HG02970 (cell line): ENCODE data around the gene ITPKB.
"Not testable (repeated sequence)": the region's sequence is repeated elsewhere in the genome, so short reads cannot be mapped to it uniquely, and the experiment has no call there.

Experiments used
- ATAC-seq: cut with Tn5 transposase; IDR thresholded peaks from one replicate; pipeline ENCODE4 v1.9.1; 2021; ENCODE audit warnings: mild to moderate bottlenecking, moderate library complexity, moderate number of reproducible peaks; ENCODE audit not compliant: unreplicated experiment, low FRiP score

The ITPKB gene

GRCh38 chr1:226608699-226609505 is 130.2 kb downstream of the ITPKB start:
- no peak for ATAC-seq

GRCh38 chr1:226607821-226608220 is 131.3 kb downstream of the ITPKB start:
- no peak for ATAC-seq

- ATAC-seq: no peak
Measured at GRCh38 chr1:226607268-226607660, 131.8 kb downstream of the ITPKB start.

- ATAC-seq: no peak
Measured at GRCh38 chr1:226606311-226607267, 132.5 kb downstream of the ITPKB start.

GRCh38 chr1:226605318-226605950 is 133.6 kb downstream of the ITPKB start:
- ATAC-seq: no peak

GRCh38 chr1:226604560-226605317 is 134.3 kb downstream of the ITPKB start:
- no peak for ATAC-seq

- ATAC-seq: no peak
Measured at GRCh38 chr1:226603858-226604559, 135.1 kb downstream of the ITPKB start.

GRCh38 chr1:226603022-226603857 is 135.8 kb downstream of the ITPKB start:
- no peak for ATAC-seq

- ATAC-seq: no peak
Measured at GRCh38 chr1:226602186-226603021, 136.7 kb downstream of the ITPKB start.

- no peak for ATAC-seq
Measured at GRCh38 chr1:226601456-226601855, 137.6 kb downstream of the ITPKB start.

GRCh38 chr1:226600254-226600653 is 138.8 kb downstream of the ITPKB start:
- ATAC-seq: no peak

- no peak for ATAC-seq
Measured at GRCh38 chr1:226599636-226600238, 139.3 kb downstream of the ITPKB start.

GRCh38 chr1:226598955-226599354 is 140.1 kb downstream of the ITPKB start:
- not testable (repeated sequence) for ATAC-seq

GRCh38 chr1:226598455-226598849 is 140.6 kb downstream of the ITPKB start:
- ATAC-seq: no peak

GRCh38 chr1:226597616-226598454 is 141.2 kb downstream of the ITPKB start:
- no peak for ATAC-seq

GRCh38 chr1:226596531-226597165 is 142.4 kb downstream of the ITPKB start:
- no peak for ATAC-seq
